Spleen (tissue), 11 donors: ENCODE results near the gene N4BP2L1. TPM values are rescaled to one million over a fixed set of nuclear protein-coding genes. Genes with fewer than 3 reads are reported as not detected.

ENCODE experiments used
- DNase-seq: peaks from one replicate; pipeline ENCODE4 v3.0.0-alpha.2; 2020
- H3K27ac ChIP-seq, 8 donors: fragments of 200-600 bp; sonication (generic) in 7 of 8; 1 replicate in 4 of 8; 2 replicates in 4 of 8; pipeline versions ENCODE4 v1.5.0 to v1.8.0; 2016 to 2021; ENCODE audit warnings: inconsistent platforms in 4 of 8, mild to moderate bottlenecking in 4 of 8, moderate library complexity in 1 of 8
- H3K27me3 ChIP-seq, 7 donors: fragments of 200-600 bp; sonication (generic) in 6 of 7; replicated peaks in 1 of 7; 1 replicate in 4 of 7; 2 replicates in 3 of 7; pipeline versions ENCODE4 v1.5.0 to v1.8.0; 2016 to 2021; ENCODE audit warnings: inconsistent platforms in 3 of 7, mild to moderate bottlenecking in 1 of 7
- H3K36me3 ChIP-seq, 6 donors: fragments of 200-600 bp; sonication (generic) in 5 of 6; 1 replicate in 4 of 6; 2 replicates in 2 of 6; pipeline versions ENCODE4 v1.5.0 to v1.8.0; 2016 to 2021; ENCODE audit warnings: inconsistent platforms in 2 of 6
- H3K4me1 ChIP-seq, 6 donors: fragments of 200-600 bp; sonication (generic) in 5 of 6; 1 replicate in 3 of 6; 2 replicates in 3 of 6; pipeline versions ENCODE4 v1.5.0 to v1.8.0; 2016 to 2021; ENCODE audit warnings: inconsistent platforms in 3 of 6
- H3K4me3 ChIP-seq, 8 donors: fragments of 200-600 bp; sonication (generic) in 7 of 8; 1 replicate in 4 of 8; 2 replicates in 4 of 8; pipeline versions ENCODE4 v1.5.0 to v1.8.0; 2016 to 2021; ENCODE audit warnings: inconsistent platforms in 4 of 8, mild to moderate bottlenecking in 4 of 8, moderate library complexity in 2 of 8
- H3K9me3 ChIP-seq, 8 donors: fragments of 200-600 bp; sonication (generic) in 7 of 8; 1 replicate in 4 of 8; 2 replicates in 4 of 8; pipeline versions ENCODE4 v1.5.0 to v1.8.0; 2016 to 2021; ENCODE audit warnings: inconsistent platforms in 4 of 8
- POLR2A ChIP-seq, 3 donors: fragments of 450-650 bp; IDR thresholded peaks; one replicate each; pipeline ENCODE4 v1.5.1; 2017; ENCODE audit warnings: antibody characterized with exemption in 3 of 3, mild to moderate bottlenecking in 1 of 3
- POLR2AphosphoS5 ChIP-seq, 3 donors: sonication (generic); formaldehyde crosslinking; IDR thresholded peaks; one replicate each; pipeline ENCODE4 v1.5.1; 2017; ENCODE audit warnings: antibody characterized with exemption in 3 of 3
- WGBS, 5 donors: extraction: QIAGEN DNeasy Blood & Tissue Kit in 3 of 5; methylation state at CpG; one replicate each; pipeline versions ENCODE4 v1.1.5 to v1.1.7; 2013 to 2018; 5-methylcytosine and 5-hydroxymethylcytosine counted together
- intact Hi-C: fragments of 100-400 bp; cut with DNase I; formaldehyde crosslinking; loops from one replicate; pipeline ENCODE4 v1.15.0; 2023; ENCODE audit warnings: low total_unique reads
- polyA plus RNA-seq, 3 donors: library from polyadenylated mRNA; stranded (reverse); fragments of 200-250 nt; gene quantifications; one replicate each; pipeline ENCODE4 v1.2.1, GENCODE V29; 2013
- total RNA-seq, 7 donors: library from RNA; depleted of rRNA in 3 of 7; stranded (reverse); fragments of >200 nt in 3 of 7; fragmentation: NEBNext Ultra II Directional in 4 of 7; extraction: Animal tissue kit (Norgen Biotek cat#: 25700) in 4 of 7; gene quantifications; one replicate each; pipeline versions ENCODE4 v1.1.0 to v1.2.1, GENCODE V29; 2016 to 2021
- TF ChIP-seq, protein P1 (sequence below), 11 experiments: fragments of 200-600 bp in 7 of 11; fragments of 450-650 bp in 4 of 11; sonication (generic) in 4 of 11; IDR thresholded peaks in 8 of 11; conservative IDR thresholded peaks in 3 of 11; 1 replicate in 7 of 11; 2 replicates in 4 of 11; pipeline versions ENCODE4 v1.4.0 to v1.8.0; 2016 to 2021; ENCODE audit warnings: antibody characterized with exemption in 11 of 11, inconsistent platforms in 4 of 11, mild to moderate bottlenecking in 1 of 11
- donor health status: healthy with polysubstance abuse.
- donor health status: DM: no; HTN: no; CAD: no; lungs with moderate emphysema.
- donor health status: DM: no; HTN: no; CAD: no.
- donor health status: Bipolar disorder and iron deficiency.
- donor health status: healthy.
- donor health status: DM: no; HTN: no; CAD: no.
- donor health status: DM: yes; HTN: yes; CAD: no.

N4BP2L1 gene
- total and polyA plus RNA-seq, 10 donors, result 28.3 to 57.4 (median 39.9) TPM

DNA sequence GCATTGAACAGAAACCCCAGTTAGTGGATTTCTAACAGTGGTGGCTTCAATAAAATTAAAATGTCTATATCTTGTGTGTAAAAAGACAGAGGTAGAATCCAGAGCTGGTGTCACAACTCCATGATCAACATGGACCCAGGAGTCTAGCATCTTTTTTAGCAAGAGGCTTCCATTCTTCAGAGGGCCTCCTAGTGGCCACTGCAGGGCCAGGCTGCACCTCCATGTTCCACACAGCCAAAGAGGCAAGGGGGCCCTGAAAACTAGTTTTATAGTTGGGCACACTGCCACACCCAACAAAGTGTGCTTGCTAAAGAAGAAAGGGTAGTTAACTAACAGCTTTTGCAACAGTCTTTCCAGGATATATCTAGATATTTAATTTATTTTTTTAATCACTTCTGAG, 12.9 kb downstream of the N4BP2L1 start:
- Histone ChIP-seq H3K27ac (no peak overlapping the region), H3K9me3 (peaks cover 0 to 14% (median 9%) of the 10 kb centered on the region in 8 donors), H3K36me3 (peaks cover 0 to 21% (median 6%) of the 10 kb centered on the region in 6 donors), H3K4me1 (peaks cover 0 to 12% (median 0%) of the 10 kb centered on the region in 6 donors), H3K27me3 (no peaks in the 10 kb centered on the region), H3K4me3 (no peak overlapping the region)
- TF ChIP-seq POLR2AphosphoS5 (IDR thresholded peaks at IDR 0.05) (no peak), POLR2A (IDR thresholded peaks at IDR 0.05) (no peak)
- TF ChIP-seq, protein P1, sequence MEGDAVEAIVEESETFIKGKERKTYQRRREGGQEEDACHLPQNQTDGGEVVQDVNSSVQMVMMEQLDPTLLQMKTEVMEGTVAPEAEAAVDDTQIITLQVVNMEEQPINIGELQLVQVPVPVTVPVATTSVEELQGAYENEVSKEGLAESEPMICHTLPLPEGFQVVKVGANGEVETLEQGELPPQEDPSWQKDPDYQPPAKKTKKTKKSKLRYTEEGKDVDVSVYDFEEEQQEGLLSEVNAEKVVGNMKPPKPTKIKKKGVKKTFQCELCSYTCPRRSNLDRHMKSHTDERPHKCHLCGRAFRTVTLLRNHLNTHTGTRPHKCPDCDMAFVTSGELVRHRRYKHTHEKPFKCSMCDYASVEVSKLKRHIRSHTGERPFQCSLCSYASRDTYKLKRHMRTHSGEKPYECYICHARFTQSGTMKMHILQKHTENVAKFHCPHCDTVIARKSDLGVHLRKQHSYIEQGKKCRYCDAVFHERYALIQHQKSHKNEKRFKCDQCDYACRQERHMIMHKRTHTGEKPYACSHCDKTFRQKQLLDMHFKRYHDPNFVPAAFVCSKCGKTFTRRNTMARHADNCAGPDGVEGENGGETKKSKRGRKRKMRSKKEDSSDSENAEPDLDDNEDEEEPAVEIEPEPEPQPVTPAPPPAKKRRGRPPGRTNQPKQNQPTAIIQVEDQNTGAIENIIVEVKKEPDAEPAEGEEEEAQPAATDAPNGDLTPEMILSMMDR (IDR thresholded peaks at IDR 0.05 in 8 of 11, conservative IDR thresholded peaks at IDR 0.05 in 3 of 11), result peak in 6 of 11 experiments; percentile 17 to 49 (median 38)
- DNase-seq, result no peak
- intact Hi-C loops, result no loop called here

DNA sequence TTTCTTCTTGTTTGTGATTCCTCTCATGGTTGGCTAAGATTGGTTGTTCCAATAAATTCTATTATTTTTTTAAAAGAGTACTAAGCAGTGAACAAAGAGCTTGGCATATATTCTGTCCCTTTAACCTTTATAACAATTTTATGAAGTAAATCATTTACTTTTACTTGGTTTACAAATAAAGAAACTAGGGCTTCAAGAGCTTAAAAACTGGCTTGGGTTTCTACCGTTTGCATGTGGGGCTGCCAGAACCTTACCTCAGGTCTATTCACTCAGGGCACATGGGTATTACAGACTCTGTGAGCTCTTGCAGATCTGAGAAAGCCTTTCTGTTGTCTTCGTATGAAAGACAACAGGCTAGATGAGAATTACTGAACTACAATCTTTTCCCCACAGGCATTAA, 13.3 kb downstream of the N4BP2L1 start:
- Histone ChIP-seq H3K4me1 (peaks cover 0 to 16% (median 1%) of the 10 kb centered on the region in 6 donors), H3K9me3 (peaks cover 0 to 10% (median 4%) of the 10 kb centered on the region in 8 donors), H3K27ac (no peak overlapping the region), H3K4me3 (no peak overlapping the region), H3K27me3 (no peaks in the 10 kb centered on the region), H3K36me3 (peaks cover 0 to 19% (median 4%) of the 10 kb centered on the region in 6 donors)
- 88 to 95% (median 92%) methylated on average over 2 of the region's 2 CpGs for WGBS, 5 donors
- DNase-seq, result no peak
- no peak for TF ChIP-seq POLR2AphosphoS5 (IDR thresholded peaks at IDR 0.05)
- TF ChIP-seq, protein P1 (IDR thresholded peaks at IDR 0.05 in 8 of 11, conservative IDR thresholded peaks at IDR 0.05 in 3 of 11), result no peak
- no peak for TF ChIP-seq POLR2A (IDR thresholded peaks at IDR 0.05)
- intact Hi-C loops, result no loop called here

DNA sequence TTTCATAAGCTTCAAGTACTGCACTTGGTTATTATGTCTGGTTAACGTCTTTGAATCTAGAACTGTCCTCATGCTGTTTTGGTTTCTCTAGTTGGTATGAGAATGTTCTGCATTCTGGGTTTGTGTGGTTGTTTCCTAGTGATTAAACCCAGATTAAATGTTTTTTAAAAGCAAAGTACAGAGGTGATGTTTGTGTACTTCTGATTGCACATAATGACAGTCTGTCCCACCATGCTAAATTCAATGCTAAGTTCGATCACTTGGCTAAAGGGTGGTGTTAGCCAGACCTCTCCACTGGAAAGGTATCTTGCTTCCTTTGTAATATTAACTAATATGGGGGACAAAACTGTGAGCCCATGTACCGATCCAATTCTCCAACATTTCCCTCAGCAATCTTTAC, 14.6 kb downstream of the N4BP2L1 start:
- no peak for TF ChIP-seq POLR2A (IDR thresholded peaks at IDR 0.05)
- TF ChIP-seq, protein P1 (IDR thresholded peaks at IDR 0.05 in 8 of 11, conservative IDR thresholded peaks at IDR 0.05 in 3 of 11), result no peak
- no peak for TF ChIP-seq POLR2AphosphoS5 (IDR thresholded peaks at IDR 0.05)
- Histone ChIP-seq H3K9me3 (no peaks in the 10 kb centered on the region), H3K36me3 (peaks cover 0 to 14% (median 2%) of the 10 kb centered on the region in 6 donors), H3K4me1 (peaks cover 0 to 28% (median 7%) of the 10 kb centered on the region in 6 donors), H3K4me3 (no peak overlapping the region), H3K27me3 (no peaks in the 10 kb centered on the region), H3K27ac (no peak overlapping the region)
- intact Hi-C loops, result no loop called here
- DNase-seq, result no peak
- WGBS, 5 donors, result 91 to 98% (median 97%) methylated on average over 3 of the region's 3 CpGs

DNA sequence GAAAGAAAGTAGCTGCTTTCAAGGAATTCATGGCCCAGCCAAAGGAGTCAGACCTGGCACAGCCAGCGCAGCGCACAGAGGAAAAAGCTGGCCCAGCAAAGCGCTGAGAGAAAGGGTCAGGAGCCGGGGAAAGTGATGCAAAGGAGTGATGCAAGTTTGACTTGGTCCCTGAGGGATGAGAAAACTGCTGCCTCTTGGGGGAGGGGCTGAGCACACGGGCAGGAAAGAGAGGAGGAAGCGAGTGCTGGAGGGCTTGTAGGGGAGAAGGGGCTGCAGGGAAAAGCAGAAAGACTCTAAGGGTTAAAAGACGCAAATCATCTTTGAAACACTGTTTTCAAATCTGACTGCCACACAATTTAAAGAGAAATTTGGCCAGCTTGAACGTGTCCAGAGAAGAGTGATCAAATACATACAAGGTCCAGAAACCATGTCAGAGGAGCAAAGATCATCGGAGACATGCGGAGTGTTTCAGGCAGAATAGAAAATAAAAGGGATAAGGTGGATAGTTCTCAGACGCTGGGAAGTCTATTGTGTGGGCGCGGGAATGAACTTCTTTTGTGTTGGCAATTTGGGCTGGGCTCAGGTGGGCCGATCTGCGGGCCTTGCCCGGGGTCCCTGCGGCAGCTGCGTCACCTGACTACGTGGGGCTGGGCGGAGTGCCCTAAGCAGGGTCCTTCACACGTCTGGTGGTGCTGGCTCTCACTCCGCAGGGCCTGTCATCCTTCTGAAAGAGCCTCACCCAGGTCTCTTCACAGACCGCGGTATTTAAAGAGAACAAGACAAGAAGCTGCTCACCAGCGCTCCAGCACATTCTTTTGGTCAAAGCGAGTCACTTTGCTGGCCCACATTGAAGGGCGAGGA, 18.1 kb downstream of the N4BP2L1 start:
- no peak for TF ChIP-seq POLR2A (IDR thresholded peaks at IDR 0.05)
- TF ChIP-seq POLR2AphosphoS5 (IDR thresholded peaks at IDR 0.05), result peak in 2 of 3 donors; percentile 16 to 45
- Histone ChIP-seq H3K9me3 (no peaks in the 10 kb centered on the region), H3K36me3 (peaks cover 0 to 42% (median 22%) of the 10 kb centered on the region in 6 donors), H3K4me1 (peaks cover 0 to 28% (median 7%) of the 10 kb centered on the region in 6 donors), H3K27me3 (no peaks in the 10 kb centered on the region), H3K27ac (peak overlapping the region in 1 of 8 donors; percentile 12), H3K4me3 (peak overlapping the region in 3 of 8 donors; percentile 12 to 20 (median 12))
- intact Hi-C loops, result no loop called here
- WGBS, 5 donors, result 52 to 71% (median 67%) methylated on average over 27 of the region's 27 CpGs
- no peak for DNase-seq
